Stimulated activated CD4-positive, alpha-beta T cell treated with anti-CD3 and anti-CD28 coated beads, Interleukin-1b, Interleukin-23, amount 100 ng/mL, for 24 hours (primary cell): ENCODE results near the gene C3orf38.
"Not testable (repeated sequence)": the region's sequence is repeated elsewhere in the genome, so short reads cannot be mapped to it uniquely, and the experiment has no call there.

Experiments used
- DNase-seq, 4 experiments: peaks; one replicate each; pipeline ENCODE4 v3.0.0-alpha.2; 2020; ENCODE audit warnings: low read depth in 4 of 4, low spot score in 1 of 4

The C3orf38 gene

GRCh38 chr3:88149509-88150362, at the start of gene C3orf38:
Gene C3orf38 (plus strand): TSS chr3:88149959. CDS start chr3:88150053, 94 bp downstream.
- peak; percentile 43 to 72 (median 64) for DNase-seq

GRCh38 chr3:88101142-88101541, 48.6 kb upstream of the C3orf38 start:
- DNase-seq, result no peak

GRCh38 chr3:88105325-88105724, 44.4 kb upstream of the C3orf38 start:
- no peak for DNase-seq

GRCh38 chr3:88112289-88112688, 37.5 kb upstream of the C3orf38 start:
- DNase-seq, result no peak

- DNase-seq, result peak; percentile 26 to 40 (median 30)
Observed at GRCh38 chr3:88113311-88114162, 36.2 kb upstream of the C3orf38 start.

GRCh38 chr3:88114878-88115549, 34.7 kb upstream of the C3orf38 start:
- DNase-seq, result no peak

- no peak for DNase-seq
Observed at GRCh38 chr3:88117683-88118082, 32.1 kb upstream of the C3orf38 start.

- DNase-seq, result not testable (repeated sequence)
Observed at GRCh38 chr3:88118603-88119002, 31.2 kb upstream of the C3orf38 start.

GRCh38 chr3:88123526-88123925, 26.2 kb upstream of the C3orf38 start:
- no peak for DNase-seq

- DNase-seq, result no peak
Observed at GRCh38 chr3:88131695-88132094, 18.1 kb upstream of the C3orf38 start.

- DNase-seq, result no peak
Observed at GRCh38 chr3:88132894-88133293, 16.9 kb upstream of the C3orf38 start.

GRCh38 chr3:88133711-88134263, 16.0 kb upstream of the C3orf38 start:
- no peak for DNase-seq

- DNase-seq, result no peak
Observed at GRCh38 chr3:88137836-88138235, 11.9 kb upstream of the C3orf38 start.

GRCh38 chr3:88141458-88142083, 8.2 kb upstream of the C3orf38 start:
- DNase-seq, result no peak

- no peak for DNase-seq
Observed at GRCh38 chr3:88142094-88142624, 7.6 kb upstream of the C3orf38 start.

GRCh38 chr3:88147261-88147660, 2.5 kb upstream of the C3orf38 start:
- no peak for DNase-seq

- DNase-seq, result no peak
Observed at GRCh38 chr3:88148651-88149050, 1.1 kb upstream of the C3orf38 start.

GRCh38 chr3:88149101-88149508, 654 bp upstream of the C3orf38 start:
- peak in 2 of 4 experiments; percentile 20 to 37 for DNase-seq

GRCh38 chr3:88150371-88150770, 612 bp downstream of the C3orf38 start:
- DNase-seq, result peak in 1 of 4 experiments; percentile 0

GRCh38 chr3:88150806-88151205, 1.0 kb downstream of the C3orf38 start:
- no peak for DNase-seq
